NCI-H1436 (cell line): Measurements from ENCODE around the gene NEURL1.
A peak's percentile ranks its signal among the peaks of the same experiment; 100 is the strongest.

Experiments used
- DNase-seq: peaks from one replicate; lab custom pipeline; 2025; lab: John Stamatoyannopoulos, UW

NEURL1 gene

GRCh38 chr10:103584216-103585010 is 90.9 kb downstream of the NEURL1 start:
- DNase-seq, result no peak

GRCh38 chr10:103585011-103585405 is 91.5 kb downstream of the NEURL1 start:
- DNase-seq, result no peak

GRCh38 chr10:103587073-103587472 is 93.6 kb downstream of the NEURL1 start:
- no peak for DNase-seq

- DNase-seq, result no peak
These were observed 95.6 kb downstream of the NEURL1 start for GRCh38 chr10:103589074-103589630.

GRCh38 chr10:103590060-103590459 is 96.6 kb downstream of the NEURL1 start:
- no peak for DNase-seq

GRCh38 chr10:103590744-103591291 is 97.3 kb downstream of the NEURL1 start:
- no peak for DNase-seq

GRCh38 chr10:103592186-103593021 is 98.9 kb downstream of the NEURL1 start:
- DNase-seq, result peak; percentile 38

- DNase-seq, result no peak
These were observed 99.6 kb downstream of the NEURL1 start for GRCh38 chr10:103593022-103593570.

- no peak for DNase-seq
These were observed 102.6 kb downstream of the NEURL1 start for GRCh38 chr10:103595933-103596726.

- DNase-seq, result no peak
These were observed 103.5 kb downstream of the NEURL1 start for GRCh38 chr10:103597003-103597402.

GRCh38 chr10:103598654-103599115 is 105.2 kb downstream of the NEURL1 start:
- peak; percentile 47 for DNase-seq

GRCh38 chr10:103599211-103599610 is 105.7 kb downstream of the NEURL1 start:
- no peak for DNase-seq

GRCh38 chr10:103599907-103600306 is 106.4 kb downstream of the NEURL1 start:
- no peak for DNase-seq

- DNase-seq, result no peak
These were observed 106.8 kb downstream of the NEURL1 start for GRCh38 chr10:103600325-103600724.

- DNase-seq, result no peak
These were observed 107.6 kb downstream of the NEURL1 start for GRCh38 chr10:103600956-103601569.

- DNase-seq, result no peak
These were observed 108.7 kb downstream of the NEURL1 start for GRCh38 chr10:103602028-103602851.

GRCh38 chr10:103602852-103603155 is 109.3 kb downstream of the NEURL1 start:
- no peak for DNase-seq

- no peak for DNase-seq
These were observed 109.9 kb downstream of the NEURL1 start for GRCh38 chr10:103603382-103603781.

GRCh38 chr10:103605359-103606096 is 112.0 kb downstream of the NEURL1 start:
- DNase-seq, result no peak
